NCI-H774 (cell line): Measurements from ENCODE around the gene MIDN.
A peak's percentile ranks its signal among the peaks of the same experiment; 100 is the strongest.

Source experiments
- DNase-seq: peaks from one replicate; lab custom pipeline; 2025; lab: John Stamatoyannopoulos, UW

The MIDN gene

GRCh38 chr19:1233115-1233667, 15.2 kb upstream of the MIDN start:
- no peak for DNase-seq

GRCh38 chr19:1234051-1234954, 14.1 kb upstream of the MIDN start:
- no peak for DNase-seq

- no peak for DNase-seq
Observed at GRCh38 chr19:1234955-1235380, 13.4 kb upstream of the MIDN start.

GRCh38 chr19:1235625-1236538, 12.5 kb upstream of the MIDN start:
- DNase-seq, result no peak

- no peak for DNase-seq
Observed at GRCh38 chr19:1236576-1236975, 11.8 kb upstream of the MIDN start.

- no peak for DNase-seq
Observed at GRCh38 chr19:1237027-1237659, 11.2 kb upstream of the MIDN start.

- DNase-seq, result peak; percentile 25
Observed at GRCh38 chr19:1237754-1238368, 10.5 kb upstream of the MIDN start, which contains the start of gene CBARP. Gene CBARP, minus strand, starts transcription at chr19:1238005. Its CDS starts 1,905 bp downstream, at chr19:1236100.

- no peak for DNase-seq
Observed at GRCh38 chr19:1238369-1239303, 9.7 kb upstream of the MIDN start.

GRCh38 chr19:1239420-1239795, 9.0 kb upstream of the MIDN start:
- DNase-seq, result no peak

- DNase-seq, result peak; percentile 92
Observed at GRCh38 chr19:1239796-1240737, 8.3 kb upstream of the MIDN start.

GRCh38 chr19:1240925-1241324, 7.5 kb upstream of the MIDN start:
- DNase-seq, result no peak

- DNase-seq, result peak; percentile 92
Observed at GRCh38 chr19:1241417-1242095, 6.8 kb upstream of the MIDN start, which contains the start of gene ATP5F1D. Gene ATP5F1D, plus strand, starts transcription at chr19:1241751. Its CDS starts 100 bp downstream, at chr19:1241851.

- peak; percentile 27 for DNase-seq
Observed at GRCh38 chr19:1243768-1244692, 4.4 kb upstream of the MIDN start.

GRCh38 chr19:1244693-1245451, 3.5 kb upstream of the MIDN start:
- no peak for DNase-seq

GRCh38 chr19:1245494-1246264, 2.7 kb upstream of the MIDN start:
- no peak for DNase-seq
